A549 (cell line): ENCODE measurements around the gene NDUFA5.

Experiments
- CHD4 ChIP-seq: fragments of 200-600 bp; sonication (generic); IDR thresholded peaks from 2 replicates; pipeline ENCODE4 v1.6.1; 2016; ENCODE audit warnings: antibody characterized with exemption, mild to moderate bottlenecking, borderline replicate concordance
- CTCF ChIP-seq: fragments of >200 bp; sonication (Bioruptor Twin); formaldehyde crosslinking; IDR thresholded peaks from 3 replicates; pipeline ENCODE4 v1.5.1; 2016
- EP300 ChIP-seq, 2 experiments: fragments of >200 bp; sonication (Bioruptor Twin); formaldehyde crosslinking; IDR thresholded peaks; 2 replicates in 1 of 2; 3 replicates in 1 of 2; pipeline ENCODE4 v1.6.1; 2016 to 2017
- KDM1A ChIP-seq: fragments of 200-600 bp; sonication (generic); IDR thresholded peaks from 2 replicates; pipeline ENCODE4 v1.6.1; 2016; ENCODE audit warnings: low read depth, mild to moderate bottlenecking
- NR3C1 ChIP-seq: fragments of >200 bp; sonication (Bioruptor Twin); formaldehyde crosslinking; IDR thresholded peaks from 3 replicates; pipeline ENCODE4 v1.6.1; 2017
- USF2 ChIP-seq: fragments of 450-650 bp; IDR thresholded peaks from 2 replicates; pipeline ENCODE4 v1.6.1; 2014; ENCODE audit warnings: antibody characterized with exemption
- TF ChIP-seq, protein P1 (sequence below): fragments of 150-350 bp; IDR thresholded peaks from 2 replicates; pipeline ENCODE4 v1.6.1; 2014; ENCODE audit warnings: low read depth, mild to moderate bottlenecking, low read length

DNA sequence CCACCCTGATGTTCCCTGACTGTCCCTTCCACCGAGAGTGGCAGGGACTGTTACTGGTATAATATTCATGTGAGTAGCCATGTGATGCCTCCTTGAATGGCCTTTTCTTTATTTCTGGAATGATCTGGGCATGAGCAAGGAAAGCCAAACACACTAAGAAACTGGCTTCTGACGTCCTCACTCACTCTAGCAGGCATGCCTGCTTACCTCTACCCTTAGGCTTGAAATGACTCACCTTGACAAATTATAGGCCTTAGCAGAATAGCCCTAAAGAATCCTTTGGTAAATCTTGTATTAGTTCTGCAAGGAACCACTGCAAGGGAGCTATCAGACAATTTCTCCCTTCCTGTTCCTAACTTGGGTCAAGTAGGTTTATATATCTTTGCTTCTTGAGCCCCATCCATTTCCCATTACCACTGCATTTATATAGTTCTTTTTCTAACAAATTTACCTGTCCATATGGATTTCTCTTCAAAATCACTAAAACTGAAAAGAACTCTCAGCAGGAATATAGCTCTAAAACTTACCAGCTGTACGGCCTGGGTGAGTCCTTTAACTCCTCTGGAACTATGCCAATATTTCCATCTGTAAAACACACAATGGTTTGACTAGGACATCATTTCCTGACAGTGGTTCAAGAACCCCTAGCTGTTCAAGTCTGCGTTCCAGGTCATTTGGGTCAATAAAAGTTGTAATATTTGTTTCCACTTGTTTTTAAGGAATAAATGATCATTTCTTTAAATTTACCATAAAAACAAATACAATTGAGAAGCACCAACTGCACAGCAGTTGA, 13.0 kb upstream of the NDUFA5 start:
- TF ChIP-seq, protein P1, sequence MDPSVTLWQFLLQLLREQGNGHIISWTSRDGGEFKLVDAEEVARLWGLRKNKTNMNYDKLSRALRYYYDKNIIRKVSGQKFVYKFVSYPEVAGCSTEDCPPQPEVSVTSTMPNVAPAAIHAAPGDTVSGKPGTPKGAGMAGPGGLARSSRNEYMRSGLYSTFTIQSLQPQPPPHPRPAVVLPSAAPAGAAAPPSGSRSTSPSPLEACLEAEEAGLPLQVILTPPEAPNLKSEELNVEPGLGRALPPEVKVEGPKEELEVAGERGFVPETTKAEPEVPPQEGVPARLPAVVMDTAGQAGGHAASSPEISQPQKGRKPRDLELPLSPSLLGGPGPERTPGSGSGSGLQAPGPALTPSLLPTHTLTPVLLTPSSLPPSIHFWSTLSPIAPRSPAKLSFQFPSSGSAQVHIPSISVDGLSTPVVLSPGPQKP, result no peak
- TF ChIP-seq KDM1A, result no peak
- no peak for TF ChIP-seq CTCF
- TF ChIP-seq CHD4, result no peak
- no peak for TF ChIP-seq EP300 (IDR thresholded peaks at IDR 0.05)
- TF ChIP-seq USF2, result no peak
- TF ChIP-seq NR3C1, result no peak
